IPS DF 19.7 (cell line): ENCODE results near the gene PGPEP1.
A peak's percentile ranks its signal among the peaks of the same experiment; 100 is the strongest.

ENCODE experiments used
- DNase-seq: peaks from one replicate; pipeline ENCODE4 v3.0.0-alpha.2; 2013; ENCODE audit warnings: low read depth, low spot score

PGPEP1 gene

GRCh38 chr19:18340190-18340989 lies at the start of gene PGPEP1:
Gene PGPEP1 (plus strand): TSS chr19:18340598. CDS start chr19:18340682, 84 bp downstream.
- no peak for DNase-seq

- DNase-seq, result no peak
Observed at GRCh38 chr19:18291019-18291524, 49.3 kb upstream of the PGPEP1 start.

- DNase-seq, result no peak
Observed at GRCh38 chr19:18291590-18292461, 48.6 kb upstream of the PGPEP1 start.

- DNase-seq, result no peak
Observed at GRCh38 chr19:18292462-18292809, 48.0 kb upstream of the PGPEP1 start.

GRCh38 chr19:18292810-18293641 lies 47.4 kb upstream of the PGPEP1 start:
- peak; percentile 92 for DNase-seq

- DNase-seq, result no peak
Observed at GRCh38 chr19:18293642-18294466, 46.5 kb upstream of the PGPEP1 start.

- DNase-seq, result no peak
Observed at GRCh38 chr19:18294467-18294864, 45.9 kb upstream of the PGPEP1 start.

- DNase-seq, result no peak
Observed at GRCh38 chr19:18295034-18295451, 45.4 kb upstream of the PGPEP1 start.

GRCh38 chr19:18297308-18297707 lies 43.1 kb upstream of the PGPEP1 start:
- no peak for DNase-seq

GRCh38 chr19:18298601-18299000 lies 41.8 kb upstream of the PGPEP1 start:
- DNase-seq, result no peak

GRCh38 chr19:18299654-18300053 lies 40.7 kb upstream of the PGPEP1 start:
- no peak for DNase-seq

GRCh38 chr19:18300930-18301717 lies 39.3 kb upstream of the PGPEP1 start:
- no peak for DNase-seq

GRCh38 chr19:18301718-18302111 lies 38.7 kb upstream of the PGPEP1 start:
- DNase-seq, result no peak

GRCh38 chr19:18304208-18304457 lies 36.3 kb upstream of the PGPEP1 start:
- DNase-seq, result no peak

- no peak for DNase-seq
Observed at GRCh38 chr19:18304458-18305310, 35.7 kb upstream of the PGPEP1 start.

- no peak for DNase-seq
Observed at GRCh38 chr19:18306209-18306887, 34.0 kb upstream of the PGPEP1 start.

GRCh38 chr19:18306888-18307260 lies 33.5 kb upstream of the PGPEP1 start:
- no peak for DNase-seq

GRCh38 chr19:18307271-18307681 lies 33.1 kb upstream of the PGPEP1 start:
- no peak for DNase-seq
